Hindlimb muscle (tissue), 1 donor: ENCODE data around the gene KIFC1. TPM values are rescaled to one million over a fixed set of nuclear protein-coding genes. Genes with fewer than 3 reads are reported as not detected.
A peak's percentile ranks its signal among the peaks of the same experiment; 100 is the strongest.

Experiments used
- DNase-seq: peaks from one replicate; pipeline ENCODE4 v3.0.0-alpha.2; 2013
- polyA plus RNA-seq: library from polyadenylated mRNA; unstranded; fragments of 120-200 nt; gene quantifications from one replicate; pipeline ENCODE4 v1.2.1, GENCODE V29; 2013; ENCODE audit not compliant: insufficient read length

KIFC1 gene
- polyA plus RNA-seq, 1 donor = 18.1 TPM

GRCh38 chr6:33412140-33413009 is 20.8 kb downstream of the KIFC1 start:
- DNase-seq = no peak

DNA sequence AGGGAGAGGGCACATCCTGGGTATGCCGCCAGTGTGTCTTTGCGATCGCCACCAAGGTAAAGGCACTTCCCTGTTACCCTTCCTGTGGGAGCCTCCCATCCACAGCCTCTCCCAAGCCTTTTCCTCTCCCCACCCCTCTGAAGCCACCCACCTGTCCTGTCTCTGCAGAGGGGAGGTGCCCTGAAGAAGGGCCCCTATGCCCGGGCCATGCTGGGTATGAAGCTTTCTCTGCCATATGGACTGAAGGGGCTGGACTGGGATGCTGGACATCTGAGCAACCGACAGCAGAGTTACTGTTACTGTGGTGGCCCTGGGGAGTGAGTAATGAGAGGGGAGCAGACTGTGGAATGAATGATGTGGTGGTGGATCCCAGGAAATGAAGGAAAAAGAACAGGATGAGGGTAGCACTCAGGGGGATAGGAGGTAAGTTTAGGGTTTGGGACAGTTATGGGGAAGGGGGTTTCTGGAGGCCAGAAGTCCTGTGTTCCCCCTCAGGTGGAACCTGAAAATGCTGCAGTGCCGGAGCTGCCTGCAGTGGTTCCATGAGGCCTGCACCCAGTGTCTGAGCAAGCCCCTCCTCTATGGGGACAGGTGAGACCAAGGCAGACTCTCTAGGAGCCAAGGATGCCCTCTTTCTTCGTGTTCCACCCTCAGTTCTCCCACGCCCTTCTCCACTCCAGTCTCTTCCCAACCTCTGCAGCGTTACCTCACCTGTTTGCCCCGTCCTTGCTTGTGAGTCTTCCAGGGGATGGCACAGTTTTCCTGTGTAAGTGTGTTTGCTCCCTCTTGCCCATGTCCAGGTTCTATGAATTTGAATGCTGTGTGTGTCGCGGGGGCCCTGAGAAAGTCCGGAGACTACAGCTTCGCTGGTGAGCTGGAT is 21.9 kb downstream of the KIFC1 start:
- no peak for DNase-seq

DNA sequence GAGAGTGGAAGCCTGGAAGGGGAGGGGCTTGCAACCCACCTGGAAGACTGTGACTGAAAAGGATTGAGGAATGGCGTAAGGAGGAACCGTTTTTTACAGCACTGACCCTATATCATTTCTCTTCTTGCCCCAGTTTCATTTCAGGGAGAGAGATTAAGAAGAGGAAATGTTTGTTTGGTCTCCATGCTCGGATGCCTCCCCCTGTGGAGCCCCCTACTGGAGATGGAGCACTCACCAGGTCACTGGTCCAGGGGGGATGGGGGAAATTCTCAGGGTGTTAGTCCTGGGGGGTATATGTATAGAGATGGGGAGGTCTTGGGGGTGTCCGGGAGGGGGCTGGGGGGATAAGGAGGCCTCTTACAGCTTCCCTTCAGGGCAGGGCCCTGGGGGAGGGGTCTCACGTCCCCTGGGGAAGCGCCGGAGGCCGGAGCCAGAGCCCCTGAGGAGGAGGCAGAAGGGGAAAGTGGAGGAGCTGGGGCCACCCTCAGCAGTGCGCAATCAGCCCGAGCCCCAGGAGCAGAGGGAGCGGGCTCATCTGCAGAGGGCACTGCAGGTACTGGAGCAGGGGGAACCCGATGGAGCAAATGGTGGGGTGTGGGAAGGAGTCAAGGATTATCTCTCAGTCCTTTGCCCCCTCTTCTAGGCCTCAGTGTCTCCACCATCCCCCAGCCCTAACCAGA is 23.1 kb downstream of the KIFC1 start:
- no peak for DNase-seq

- DNase-seq = no peak
Measured at GRCh38 chr6:33415831-33416230, 24.2 kb downstream of the KIFC1 start.

DNA sequence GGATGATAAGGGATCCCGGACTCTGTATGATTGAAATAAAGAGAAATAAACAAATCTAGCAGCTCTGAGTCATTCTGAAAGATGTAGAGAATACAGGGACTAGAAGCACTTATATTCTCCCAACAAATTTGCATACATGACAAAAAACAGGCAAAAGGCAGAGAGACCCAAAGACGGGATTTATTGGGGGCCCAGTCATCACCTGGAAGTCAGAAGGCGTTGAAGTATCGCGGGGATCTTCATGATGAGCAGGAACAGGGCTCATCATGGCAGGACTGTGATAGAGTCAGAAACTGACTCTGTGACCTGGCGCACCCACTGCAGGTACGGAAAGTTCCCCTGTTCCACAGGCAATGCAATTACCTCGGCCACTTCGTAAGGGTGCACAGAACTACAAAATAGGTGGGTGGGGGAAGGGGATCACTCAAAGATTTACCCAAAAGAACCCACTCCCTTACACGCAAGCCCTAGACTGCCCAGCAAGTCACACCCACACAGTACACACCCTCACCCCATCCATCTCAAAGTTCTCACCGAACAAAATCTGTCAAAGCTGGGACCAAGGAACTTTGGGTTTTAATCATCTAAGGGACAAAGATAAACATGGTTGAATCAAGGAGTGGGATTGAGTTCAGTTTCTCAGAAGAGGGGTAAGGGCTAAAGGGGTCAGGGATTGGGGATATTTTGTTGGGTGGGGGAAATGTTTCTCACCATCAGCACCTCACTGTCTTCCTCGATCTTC is 24.9 kb downstream of the KIFC1 start:
- DNase-seq = no peak

GRCh38 chr6:33417128-33417902 is 25.7 kb downstream of the KIFC1 start:
- no peak for DNase-seq

GRCh38 chr6:33417903-33418689 is 26.5 kb downstream of the KIFC1 start, which contains the start of gene CUTA:
CUTA (minus strand) TSS chr6:33418107; CDS start chr6:33418000, 107 bp downstream.
- peak; percentile 100 for DNase-seq

DNA sequence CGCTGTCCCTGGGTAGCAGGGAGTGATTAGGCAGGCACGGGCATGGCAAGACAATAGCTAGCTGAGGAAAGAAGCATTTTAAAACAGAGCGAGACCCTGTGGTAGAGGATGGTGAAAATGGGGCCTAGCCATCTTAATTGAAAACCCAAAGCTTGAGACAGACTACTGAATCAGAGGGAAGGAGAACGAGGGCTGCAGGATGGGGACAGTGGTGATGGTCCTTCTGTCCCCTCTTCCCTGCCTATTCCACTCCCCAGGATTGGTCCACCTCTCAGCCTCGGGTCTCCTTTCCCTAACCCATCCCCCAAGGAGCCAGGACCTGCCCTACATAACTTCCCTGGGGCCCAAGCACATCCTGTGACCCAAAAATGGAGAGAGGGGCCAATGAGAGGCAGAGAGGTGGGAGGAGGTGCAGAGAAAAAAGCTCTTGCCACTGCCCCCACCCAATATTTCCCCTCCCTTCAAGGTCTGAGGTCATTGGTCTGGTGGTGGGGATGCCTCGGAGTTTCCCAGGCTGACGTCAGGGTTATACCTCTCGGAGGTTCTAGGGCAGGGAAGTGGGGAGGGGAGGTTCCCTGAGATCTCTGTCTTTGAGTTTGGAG is 27.2 kb downstream of the KIFC1 start:
- no peak for DNase-seq

DNA sequence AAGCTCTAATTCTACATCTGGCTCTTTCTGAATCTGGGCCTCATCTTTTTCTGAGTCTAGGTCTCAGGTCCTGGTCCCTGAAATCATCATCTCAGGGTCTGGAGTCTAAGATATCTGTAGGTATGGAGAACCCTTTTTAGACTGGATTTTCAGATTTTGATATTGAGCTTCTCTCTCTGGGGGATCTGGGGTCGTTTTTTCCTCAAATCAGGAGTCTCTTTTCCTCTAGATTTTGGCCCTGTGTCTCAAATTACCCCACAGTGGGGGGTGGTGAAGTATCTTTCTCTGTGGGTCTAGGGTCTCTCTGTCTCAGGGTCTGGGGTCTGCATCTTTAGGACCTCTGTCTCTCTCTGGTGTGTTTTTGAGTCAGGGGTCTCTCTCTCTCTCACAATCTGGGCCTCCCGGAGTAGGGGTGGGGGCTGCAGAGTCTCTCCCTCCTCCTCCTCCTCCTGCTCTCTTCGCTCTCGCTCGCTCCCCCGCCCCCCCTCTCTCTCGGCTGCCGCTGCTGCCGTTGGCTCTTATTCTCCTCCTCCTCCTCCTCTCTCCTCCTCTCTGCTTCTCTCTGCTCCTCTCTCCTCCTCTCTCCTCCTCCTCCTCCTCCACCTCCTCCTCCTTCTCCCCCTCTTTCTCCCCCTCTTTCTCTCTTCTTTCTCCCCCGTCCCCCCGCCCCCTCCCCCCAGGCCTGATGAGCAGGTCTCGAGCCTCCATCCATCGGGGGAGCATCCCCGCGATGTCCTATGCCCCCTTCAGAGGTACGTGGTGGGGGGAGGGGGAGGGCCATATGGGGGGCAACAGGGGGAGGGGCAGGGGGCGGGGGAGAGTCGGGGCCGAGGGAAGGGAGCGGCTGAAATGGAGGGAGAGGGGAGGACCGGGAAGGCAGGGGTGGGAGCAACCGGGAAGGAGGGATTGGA is 28.2 kb downstream of the KIFC1 start, which contains the start of gene SYNGAP1:
TSS of gene SYNGAP1 (plus strand) at position 486 of the 911 bp plus-strand sequence. CDS start at position 686, 200 bp downstream.
- DNase-seq = peak; percentile 80

GRCh38 chr6:33420491-33421343 is 29.1 kb downstream of the KIFC1 start:
- DNase-seq = no peak

- DNase-seq = no peak
Measured at GRCh38 chr6:33421344-33421643, 29.7 kb downstream of the KIFC1 start.

DNA sequence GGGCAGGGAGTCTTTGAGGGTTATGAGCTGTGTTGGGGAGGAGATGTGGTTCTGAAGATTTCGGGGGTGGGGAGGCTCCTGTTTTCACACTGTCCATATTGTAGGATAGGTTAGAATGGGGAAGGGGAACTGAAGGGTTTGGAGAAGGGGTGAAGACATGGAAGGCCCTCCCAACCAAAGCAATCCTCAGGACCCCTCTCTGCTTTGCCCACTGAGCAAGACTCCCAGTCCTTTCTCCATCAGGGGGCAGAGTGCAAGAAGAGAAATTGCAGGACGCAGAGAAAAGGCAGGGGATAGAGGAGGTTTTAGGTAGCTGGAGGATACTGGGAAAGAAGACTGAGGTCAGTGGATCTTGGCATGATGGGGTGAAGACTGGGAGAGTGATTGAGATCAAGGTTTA is 32.2 kb downstream of the KIFC1 start:
- DNase-seq = no peak

DNA sequence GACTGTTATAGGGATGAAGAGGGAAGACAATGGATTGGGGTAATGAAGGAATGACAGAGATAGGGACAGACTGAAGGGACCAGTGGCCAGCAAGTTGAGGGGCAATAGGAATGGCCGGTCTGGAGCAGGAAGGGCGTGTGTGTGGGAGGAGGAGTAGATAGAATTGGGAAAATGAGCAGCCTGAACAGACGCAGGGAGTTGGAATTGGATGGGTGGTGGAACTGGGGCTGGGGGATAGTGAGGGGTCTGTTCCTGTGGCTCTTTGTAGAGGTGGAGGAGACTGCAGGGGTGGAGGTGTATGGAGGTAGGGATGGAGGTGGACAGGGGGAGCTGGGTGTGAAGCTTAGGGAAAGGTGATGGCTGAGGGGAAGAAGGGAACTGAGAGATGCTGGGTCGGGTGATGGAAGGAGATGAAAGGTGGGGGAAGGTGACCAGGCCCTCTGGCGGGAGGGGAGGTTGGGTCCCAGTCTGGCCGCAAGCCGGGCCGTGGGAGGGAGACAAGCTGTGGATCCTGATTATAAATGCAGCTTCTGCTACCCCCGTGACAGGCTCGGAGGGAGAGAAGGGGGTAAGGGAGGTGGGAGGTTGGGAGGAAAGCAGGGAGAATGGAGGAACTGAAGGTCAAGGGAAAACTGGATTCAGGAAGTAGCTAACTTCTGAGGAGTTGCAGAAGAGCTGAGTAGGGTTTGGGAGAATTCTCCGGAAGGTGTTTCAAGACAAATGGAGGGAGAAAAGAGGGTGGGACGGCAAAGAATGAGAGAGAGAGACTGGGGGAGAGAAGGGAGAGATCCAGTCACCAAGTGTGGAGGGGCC is 33.4 kb downstream of the KIFC1 start:
- no peak for DNase-seq

GRCh38 chr6:33425668-33426577 is 34.3 kb downstream of the KIFC1 start:
- DNase-seq = peak; percentile 86

GRCh38 chr6:33426590-33427511 is 35.2 kb downstream of the KIFC1 start:
- no peak for DNase-seq
